Measurements from ENCODE around the gene TMPRSS6. TPM values are rescaled to one million over a fixed set of nuclear protein-coding genes. Genes with fewer than 3 reads are reported as not detected.

The TMPRSS6 gene
- total RNA-seq, 1 experiment from 2014 or later, result 0.39 TPM

GRCh38 chr22:37028692-37029674 is 80.5 kb downstream of the TMPRSS6 start:
- Histone ChIP-seq H3K79me2 (ENCODE audit: insufficient read depth, low read length) (no peaks in the 10 kb centered on the region), H3K36me3 (ENCODE audit: control insufficient read depth in 1 of 2, insufficient read depth in 2 of 2, low read length in 2 of 2) (peaks cover 8 to 18% of the 10 kb centered on the region in 2 experiments), H3K4me2 (ENCODE audit: low read length) (no peak overlapping the region), H3K4me1 (ENCODE audit: control insufficient read depth in 1 of 2, insufficient read depth in 2 of 2, low read length in 2 of 2) (peaks cover 4 to 15% of the 10 kb centered on the region in 2 experiments; a peak in 3 of 4 replicates), H3K9ac (ENCODE audit: low read length) (no peak overlapping the region), H2AFZ (ENCODE audit: low read depth, low read length, poor library complexity, severe bottlenecking) (no peak overlapping the region), H3K9me2 (ENCODE audit: insufficient read depth) (no peaks in the 10 kb centered on the region), H3K9me3 (ENCODE audit: control insufficient read depth in 1 of 2, insufficient read depth in 1 of 2, low read depth in 1 of 2, low read length in 2 of 2) (no peaks in the 10 kb centered on the region), H3K27me3 (ENCODE audit: insufficient read depth, low read length) (no peaks in the 10 kb centered on the region), H3K27ac (ENCODE audit: low read depth, low read length) (no peak overlapping the region), H3K4me3 (replicated peaks in 1 of 2; ENCODE audit: low read depth in 1 of 2, low read length in 2 of 2) (no peak overlapping the region), H4K20me1 (ENCODE audit: insufficient read depth) (no peaks in the 10 kb centered on the region)
- ChIA-PET CTCF (interaction anchor here (0.6 to 1.5 kb wide), 2 partner anchors 21 to 482 kb away, joined by 3 read pairs; no protein-coding TSS in a partner anchor), RAD21 (ENCODE audit: low non-redundant PET in 1 of 2, low total read pairs in 2 of 2, uncharacterized antibody in 2 of 2, unreplicated experiment in 2 of 2) (no interaction called here), POLR2A (no interaction called here)
- ATAC-seq (no peak), DNase-seq (ENCODE audit: low read depth, low spot score) (no peak)
- TF ChIP-seq MAX (IDR thresholded peaks at IDR 0.05) (no peak), TCF7L2 (IDR thresholded peaks at IDR 0.05; ENCODE audit: borderline replicate concordance, extremely low read depth, insufficient read depth, insufficient read length) (no peak), FOSL1 (IDR thresholded peaks at IDR 0.05; ENCODE audit: low read depth) (no peak), ZNF274 (IDR thresholded peaks at IDR 0.05; ENCODE audit: low read depth, low read length) (no peak), RAD21 (IDR thresholded peaks at IDR 0.05; ENCODE audit: low read depth) (no peak), CTCF (IDR thresholded peaks at IDR 0.05 in 2 of 3, conservative IDR thresholded peaks at IDR 0.05 in 1 of 3; ENCODE audit: borderline replicate concordance in 1 of 3, insufficient read depth in 1 of 3, low read depth in 2 of 3, low read length in 2 of 3) (no peak), POLR2A (IDR thresholded peaks at IDR 0.05; ENCODE audit: borderline replicate concordance, extremely low read depth, insufficient read depth, insufficient read length) (no peak), EGR1 (IDR thresholded peaks at IDR 0.05; ENCODE audit: low read depth) (no peak), SP1 (IDR thresholded peaks at IDR 0.05; ENCODE audit: low read depth) (no peak), POLR2AphosphoS5 (IDR thresholded peaks at IDR 0.05; ENCODE audit: low read depth, low read length) (no peak), EZH2 (IDR thresholded peaks at IDR 0.05) (no peak), YY1 (IDR thresholded peaks at IDR 0.05; ENCODE audit: extremely low read depth, insufficient replicate concordance, low read depth, low read length) (no peak), SRF (IDR thresholded peaks at IDR 0.05; ENCODE audit: low read depth) (no peak), CEBPB (IDR thresholded peaks at IDR 0.05; ENCODE audit: low read depth) (no peak), REST (IDR thresholded peaks at IDR 0.05; ENCODE audit: low read depth) (no peak), ZBTB33 (IDR thresholded peaks at IDR 0.05; ENCODE audit: extremely low read depth, insufficient replicate concordance, low read length) (no peak), ATF3 (IDR thresholded peaks at IDR 0.05) (no peak)
- no TSS peak for BruUV-seq (replicated peaks)
- intact Hi-C loops (cut with micrococcal nuclease), result no loop called here

All from HCT116 (cell line).